ENCODE data around the gene CDPF1. TPM values are rescaled to one million over a fixed set of nuclear protein-coding genes. Genes with fewer than 3 reads are reported as not detected.

CDPF1 gene
- total RNA-seq, 1 donor from 2014 or later, result 6.7 TPM

DNA sequence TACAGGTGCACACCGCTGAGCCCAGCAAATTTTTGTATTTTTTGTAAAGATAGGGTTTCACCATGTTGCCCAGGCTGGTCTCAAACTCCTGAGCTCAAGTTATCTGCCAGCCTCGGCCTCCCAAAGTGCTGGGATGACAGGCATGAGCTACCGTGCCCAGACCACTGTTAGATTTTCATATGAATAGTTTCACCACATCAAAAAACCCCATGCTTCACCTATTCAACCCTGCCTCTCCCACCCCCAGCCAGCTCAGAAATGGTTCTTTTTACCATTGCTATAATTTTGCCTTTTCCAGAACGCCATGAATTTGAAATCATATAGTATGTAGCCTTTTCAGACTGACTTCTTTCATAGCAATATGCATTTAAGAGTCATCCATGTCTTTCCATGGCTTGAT, 37.9 kb downstream of the CDPF1 start:
- peaks cover 6% of the 10 kb centered on the region for H3K9me3 ChIP-seq (ENCODE audit: low read depth)
- H3F3A ChIP-seq (ENCODE audit: low read depth), result no peaks in the 10 kb centered on the region
- no peaks in the 10 kb centered on the region for H3K79me2 ChIP-seq (ENCODE audit: low read depth)
- no peaks in the 10 kb centered on the region for H3K27me3 ChIP-seq
- no peak overlapping the region for H3K4me3 ChIP-seq
- DNase-seq (ENCODE audit: low spot score), result no peak
- Mint-ChIP-seq H3K36me3 (peaks cover 29% of the 10 kb centered on the region), H3K4me1 (peaks cover 2% of the 10 kb centered on the region), H3K27ac (no peak overlapping the region), H3K27me3 (ENCODE audit: insufficient read depth, low read depth) (peaks cover 2% of the 10 kb centered on the region), H3K9me3 (peaks cover 28% of the 10 kb centered on the region), H3K4me3 (no peak overlapping the region)
- no peaks in the 10 kb centered on the region for H3K4me1 ChIP-seq
- TF ChIP-seq, protein P1, sequence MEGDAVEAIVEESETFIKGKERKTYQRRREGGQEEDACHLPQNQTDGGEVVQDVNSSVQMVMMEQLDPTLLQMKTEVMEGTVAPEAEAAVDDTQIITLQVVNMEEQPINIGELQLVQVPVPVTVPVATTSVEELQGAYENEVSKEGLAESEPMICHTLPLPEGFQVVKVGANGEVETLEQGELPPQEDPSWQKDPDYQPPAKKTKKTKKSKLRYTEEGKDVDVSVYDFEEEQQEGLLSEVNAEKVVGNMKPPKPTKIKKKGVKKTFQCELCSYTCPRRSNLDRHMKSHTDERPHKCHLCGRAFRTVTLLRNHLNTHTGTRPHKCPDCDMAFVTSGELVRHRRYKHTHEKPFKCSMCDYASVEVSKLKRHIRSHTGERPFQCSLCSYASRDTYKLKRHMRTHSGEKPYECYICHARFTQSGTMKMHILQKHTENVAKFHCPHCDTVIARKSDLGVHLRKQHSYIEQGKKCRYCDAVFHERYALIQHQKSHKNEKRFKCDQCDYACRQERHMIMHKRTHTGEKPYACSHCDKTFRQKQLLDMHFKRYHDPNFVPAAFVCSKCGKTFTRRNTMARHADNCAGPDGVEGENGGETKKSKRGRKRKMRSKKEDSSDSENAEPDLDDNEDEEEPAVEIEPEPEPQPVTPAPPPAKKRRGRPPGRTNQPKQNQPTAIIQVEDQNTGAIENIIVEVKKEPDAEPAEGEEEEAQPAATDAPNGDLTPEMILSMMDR (IDR thresholded peaks at IDR 0.05), result no peak
- TF ChIP-seq EZH2 (IDR thresholded peaks at IDR 0.05) (no peak), EZH2phosphoT487 (IDR thresholded peaks at IDR 0.05) (no peak)
- no peaks in the 10 kb centered on the region for H4K20me1 ChIP-seq (ENCODE audit: low read depth)
- no peaks in the 10 kb centered on the region for H3K36me3 ChIP-seq
- no peak overlapping the region for H3K4me2 ChIP-seq
- no peak overlapping the region for H3K9ac ChIP-seq
- H2AFZ ChIP-seq (replicated peaks), result no peak overlapping the region
- H3K27ac ChIP-seq, result no peak overlapping the region

DNA sequence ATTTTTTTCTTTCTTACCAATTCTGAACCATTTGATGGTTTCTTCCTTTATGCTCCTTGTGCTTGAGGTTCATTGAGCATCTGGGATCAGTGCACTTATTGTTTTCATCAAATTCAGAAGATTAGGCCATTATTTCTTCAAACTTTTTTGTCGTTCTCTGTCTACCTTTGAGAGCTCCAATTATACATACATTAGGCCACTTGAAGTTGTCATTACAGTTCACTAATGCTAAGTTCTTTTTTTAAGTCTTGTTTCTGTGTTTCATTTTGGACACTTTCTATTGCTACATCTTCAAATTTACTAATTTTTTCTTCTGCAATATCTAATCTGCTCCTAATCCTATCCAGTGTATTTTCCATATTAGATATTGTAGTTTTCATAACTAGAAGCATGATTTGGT, 40.8 kb downstream of the CDPF1 start:
- Histone ChIP-seq H3K79me2 (ENCODE audit: low read depth) (no peaks in the 10 kb centered on the region), H3K4me1 (no peaks in the 10 kb centered on the region), H3K4me2 (no peak overlapping the region), H3K36me3 (no peaks in the 10 kb centered on the region), H3K9ac (no peak overlapping the region), H3F3A (ENCODE audit: low read depth) (no peaks in the 10 kb centered on the region), H3K9me3 (ENCODE audit: low read depth) (peaks cover 6% of the 10 kb centered on the region), H2AFZ (replicated peaks) (no peak overlapping the region), H3K27ac (no peak overlapping the region), H4K20me1 (ENCODE audit: low read depth) (no peaks in the 10 kb centered on the region), H3K27me3 (no peaks in the 10 kb centered on the region), H3K4me3 (no peak overlapping the region)
- no peak overlapping the region for H3K27ac Mint-ChIP-seq
- no peak overlapping the region for H3K4me3 Mint-ChIP-seq
- peaks cover 30% of the 10 kb centered on the region for H3K36me3 Mint-ChIP-seq
- H3K27me3 Mint-ChIP-seq (ENCODE audit: insufficient read depth, low read depth), result no peaks in the 10 kb centered on the region
- peaks cover 27% of the 10 kb centered on the region for H3K9me3 Mint-ChIP-seq
- H3K4me1 Mint-ChIP-seq, result no peaks in the 10 kb centered on the region
- TF ChIP-seq EZH2phosphoT487 (IDR thresholded peaks at IDR 0.05) (no peak), EZH2 (IDR thresholded peaks at IDR 0.05) (no peak)
- TF ChIP-seq, protein P1 (IDR thresholded peaks at IDR 0.05), result no peak
- DNase-seq (ENCODE audit: low spot score), result no peak

DNA sequence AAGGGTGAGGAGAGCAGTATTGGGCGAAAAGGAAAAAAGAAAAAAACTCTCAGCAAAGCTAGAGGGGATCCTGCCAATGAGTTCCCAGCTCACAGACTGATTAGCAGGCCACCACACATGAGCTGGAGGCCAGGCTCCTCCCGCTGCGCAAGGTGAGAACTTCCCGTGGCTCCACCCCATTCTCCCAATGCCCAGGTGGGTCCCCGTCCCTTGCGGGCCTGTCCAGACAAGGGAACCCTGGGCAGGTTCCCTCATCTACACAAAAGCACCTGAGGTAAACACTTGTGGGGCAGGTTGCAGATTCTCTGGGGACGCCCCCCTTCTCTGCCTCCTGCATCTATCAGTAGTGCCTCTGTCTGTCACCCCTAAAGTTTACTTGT, 46.5 kb downstream of the CDPF1 start:
- H3K36me3 ChIP-seq, result no peaks in the 10 kb centered on the region
- Mint-ChIP-seq H3K9me3 (peaks cover 3% of the 10 kb centered on the region), H3K27ac (peak overlapping the region; percentile 7), H3K27me3 (ENCODE audit: insufficient read depth, low read depth) (no peaks in the 10 kb centered on the region), H3K4me3 (no peak overlapping the region), H3K36me3 (peaks cover 9% of the 10 kb centered on the region), H3K4me1 (peaks cover 6% of the 10 kb centered on the region)
- TF ChIP-seq, protein P1 (IDR thresholded peaks at IDR 0.05), result no peak
- TF ChIP-seq EZH2 (IDR thresholded peaks at IDR 0.05), result no peak
- no peak for TF ChIP-seq EZH2phosphoT487 (IDR thresholded peaks at IDR 0.05)
- H3K4me2 ChIP-seq, result no peak overlapping the region
- H2AFZ ChIP-seq (replicated peaks), result no peak overlapping the region
- no peaks in the 10 kb centered on the region for H4K20me1 ChIP-seq (ENCODE audit: low read depth)
- no peaks in the 10 kb centered on the region for H3F3A ChIP-seq (ENCODE audit: low read depth)
- no peaks in the 10 kb centered on the region for H3K27me3 ChIP-seq
- no peak overlapping the region for H3K9ac ChIP-seq
- no peak overlapping the region for H3K27ac ChIP-seq
- no peaks in the 10 kb centered on the region for H3K4me1 ChIP-seq
- H3K4me3 ChIP-seq, result no peak overlapping the region
- no peak for DNase-seq (ENCODE audit: low spot score)
- no peaks in the 10 kb centered on the region for H3K9me3 ChIP-seq (ENCODE audit: low read depth)
- no peaks in the 10 kb centered on the region for H3K79me2 ChIP-seq (ENCODE audit: low read depth)

Data from neural progenitor cell (in vitro differentiated cells).